GM12865 (cell line): ENCODE results near the gene VMA21.

ENCODE experiments used
- DNase-seq: peaks from one replicate; pipeline ENCODE4 v3.0.0; 2010; ENCODE audit warnings: low read depth
- H3K4me3 ChIP-seq: 2 replicates; pipeline ENCODE4 v1.5.1; 2011; ENCODE audit warnings: mild to moderate bottlenecking, low read depth, low read length, control low read depth
- CTCF ChIP-seq: IDR thresholded peaks from 2 replicates; pipeline ENCODE4 v1.5.1; 2011; ENCODE audit warnings: low read length, control low read depth, low read depth, inconsistent platforms; ENCODE audit not compliant: insufficient read depth; ENCODE audit errors: missing control alignments

Gene VMA21

DNA sequence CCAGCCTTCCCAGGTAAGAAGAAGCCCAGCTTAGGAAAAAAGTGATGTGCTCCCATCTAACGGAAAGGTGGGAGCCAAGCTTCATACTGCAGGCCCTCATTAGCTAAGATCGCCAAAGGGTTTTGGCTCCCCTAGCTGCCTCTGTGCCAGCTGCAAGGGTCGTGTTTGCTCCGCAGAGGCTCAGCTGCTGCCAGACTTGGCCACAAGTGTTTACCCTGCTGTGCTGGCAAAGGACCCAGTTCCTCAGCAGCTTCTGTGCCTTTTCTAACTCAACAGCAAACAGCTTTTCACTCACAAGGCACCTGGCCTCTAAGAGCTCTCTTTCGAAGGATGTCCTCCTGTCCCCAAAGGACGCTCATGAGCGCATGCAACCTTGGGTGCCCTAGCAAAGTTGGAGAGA lies 12.2 kb upstream of the VMA21 start:
- no peak for DNase-seq
- H3K4me3 ChIP-seq = no peak overlapping the region
- TF ChIP-seq CTCF = no peak

DNA sequence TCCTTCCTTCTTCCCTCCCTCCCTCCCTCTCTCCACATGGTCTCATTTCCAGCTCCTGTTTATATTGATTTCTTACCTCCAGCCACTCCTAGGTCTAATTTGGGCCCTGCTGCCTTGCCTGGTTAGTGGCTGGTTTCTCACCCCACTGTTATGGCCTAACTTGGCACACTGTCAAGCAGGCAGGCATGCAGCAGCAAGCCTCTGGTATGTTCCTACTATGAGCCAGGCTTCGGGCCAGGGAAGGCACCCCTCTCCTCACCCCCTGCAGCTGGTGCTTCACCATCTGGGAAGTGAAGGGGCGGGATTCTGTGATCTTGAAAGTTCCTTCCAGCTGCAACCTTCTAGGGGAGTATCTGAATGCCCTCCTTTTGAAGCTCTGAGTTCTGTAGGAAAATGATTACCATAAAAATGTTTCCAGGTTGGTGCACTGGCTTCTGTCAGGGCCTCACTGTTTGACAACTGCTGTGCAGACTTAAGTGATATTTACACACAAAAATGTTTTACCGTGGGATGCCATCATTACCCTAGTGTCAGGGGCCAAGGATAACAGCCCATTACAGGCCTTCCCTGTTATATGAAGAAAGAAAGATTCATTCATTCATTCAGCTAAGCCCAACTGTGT lies 10.1 kb upstream of the VMA21 start:
- DNase-seq = no peak
- H3K4me3 ChIP-seq = no peak overlapping the region
- no peak for TF ChIP-seq CTCF

DNA sequence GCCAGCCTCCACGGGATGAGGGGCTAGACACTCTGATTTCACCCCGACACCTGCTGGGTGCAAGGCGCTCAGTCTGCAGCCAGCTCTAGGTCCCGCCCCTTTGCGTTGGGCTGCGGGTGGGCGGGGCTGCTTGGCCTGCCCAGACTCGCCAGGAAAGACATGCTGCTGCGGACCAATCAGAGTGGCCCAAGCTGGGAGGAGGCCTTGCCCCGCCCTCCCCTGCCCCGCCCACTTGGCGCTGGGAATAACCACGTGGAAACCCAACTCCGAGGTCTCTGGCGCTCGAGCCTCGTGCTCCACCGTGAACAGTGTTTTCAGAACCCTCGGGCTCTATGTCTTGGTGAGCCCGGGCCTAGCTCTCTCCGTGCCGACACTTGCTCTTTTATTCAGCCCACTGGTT lies 5.3 kb upstream of the VMA21 start:
- TF ChIP-seq CTCF = no peak
- DNase-seq = no peak
- H3K4me3 ChIP-seq = no peak overlapping the region

GRCh38 chrX:151393514-151393913 lies 3.5 kb upstream of the VMA21 start:
- no peak for TF ChIP-seq CTCF
- H3K4me3 ChIP-seq = no peak overlapping the region
- peak; percentile 57 for DNase-seq

DNA sequence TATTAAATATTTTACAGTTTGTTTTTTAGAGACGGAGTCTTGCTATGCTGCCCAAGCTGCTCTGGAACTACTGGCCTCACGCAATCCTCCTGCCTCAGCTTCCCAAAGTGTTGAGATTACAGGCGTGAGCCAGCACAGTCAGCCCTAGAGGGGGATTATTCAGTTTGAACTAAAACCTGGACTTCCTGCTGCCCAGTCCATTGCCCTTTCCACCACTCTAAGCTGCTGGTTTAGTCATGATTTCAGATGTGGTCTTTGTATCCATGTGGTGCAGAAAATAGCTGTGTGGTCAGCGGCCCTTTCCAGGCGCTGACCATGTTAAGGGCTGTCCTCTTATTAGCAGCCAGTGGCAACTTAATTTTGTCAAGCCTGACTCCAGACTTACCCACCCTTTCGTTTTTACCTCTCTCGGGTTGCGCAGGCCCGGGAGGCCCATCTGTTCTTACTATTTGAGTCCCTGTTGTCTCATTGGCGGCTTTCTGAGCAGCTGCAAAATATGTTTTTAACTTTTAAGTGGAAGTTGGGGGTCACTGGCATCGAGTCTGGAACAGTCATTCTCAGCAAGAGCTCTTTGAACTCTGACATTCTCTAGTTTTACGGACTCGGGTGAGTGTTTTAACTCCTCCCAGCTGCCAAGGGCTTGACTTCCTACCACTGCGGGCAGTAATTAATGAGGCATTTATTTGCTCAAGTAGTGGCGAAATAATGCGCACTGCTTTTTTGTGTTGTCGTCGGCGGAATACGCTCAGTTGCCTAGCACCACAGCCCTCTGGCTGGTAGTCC lies 773 bp upstream of the VMA21 start:
- no peak for TF ChIP-seq CTCF
- peak overlapping the region; percentile 80 for H3K4me3 ChIP-seq
- DNase-seq = peak; percentile 59

DNA sequence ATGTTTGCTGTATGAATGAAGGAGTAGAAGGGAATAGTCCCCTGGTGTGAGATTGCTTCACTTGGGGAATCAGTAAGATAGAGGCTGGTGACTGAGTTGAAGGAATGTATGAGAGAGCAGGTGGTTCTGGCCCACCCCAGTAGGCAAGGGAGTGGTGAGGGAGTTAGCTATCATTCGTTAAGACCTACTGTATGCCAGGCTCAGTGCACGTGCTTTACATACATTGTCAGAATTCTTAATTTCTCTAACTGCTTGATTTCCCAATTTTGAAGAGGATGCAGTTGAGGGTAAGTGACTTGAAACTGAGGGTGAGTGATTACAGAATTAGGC lies 700 bp downstream of the VMA21 start:
- DNase-seq = peak; percentile 10
- peak overlapping the region; percentile 92 for H3K4me3 ChIP-seq
- no peak for TF ChIP-seq CTCF

GRCh38 chrX:151398346-151398745 lies 1.3 kb downstream of the VMA21 start:
- no peak for DNase-seq
- TF ChIP-seq CTCF = no peak
- peak overlapping the region; percentile 92 for H3K4me3 ChIP-seq
